GM19463 (cell line): Measurements from ENCODE around the gene SNX20.

Experiments used
- ATAC-seq: cut with Tn5 transposase; IDR thresholded peaks from one replicate; pipeline ENCODE4 v1.9.1; 2021; ENCODE audit warnings: mild to moderate bottlenecking, moderate library complexity; ENCODE audit not compliant: unreplicated experiment

Gene SNX20

DNA sequence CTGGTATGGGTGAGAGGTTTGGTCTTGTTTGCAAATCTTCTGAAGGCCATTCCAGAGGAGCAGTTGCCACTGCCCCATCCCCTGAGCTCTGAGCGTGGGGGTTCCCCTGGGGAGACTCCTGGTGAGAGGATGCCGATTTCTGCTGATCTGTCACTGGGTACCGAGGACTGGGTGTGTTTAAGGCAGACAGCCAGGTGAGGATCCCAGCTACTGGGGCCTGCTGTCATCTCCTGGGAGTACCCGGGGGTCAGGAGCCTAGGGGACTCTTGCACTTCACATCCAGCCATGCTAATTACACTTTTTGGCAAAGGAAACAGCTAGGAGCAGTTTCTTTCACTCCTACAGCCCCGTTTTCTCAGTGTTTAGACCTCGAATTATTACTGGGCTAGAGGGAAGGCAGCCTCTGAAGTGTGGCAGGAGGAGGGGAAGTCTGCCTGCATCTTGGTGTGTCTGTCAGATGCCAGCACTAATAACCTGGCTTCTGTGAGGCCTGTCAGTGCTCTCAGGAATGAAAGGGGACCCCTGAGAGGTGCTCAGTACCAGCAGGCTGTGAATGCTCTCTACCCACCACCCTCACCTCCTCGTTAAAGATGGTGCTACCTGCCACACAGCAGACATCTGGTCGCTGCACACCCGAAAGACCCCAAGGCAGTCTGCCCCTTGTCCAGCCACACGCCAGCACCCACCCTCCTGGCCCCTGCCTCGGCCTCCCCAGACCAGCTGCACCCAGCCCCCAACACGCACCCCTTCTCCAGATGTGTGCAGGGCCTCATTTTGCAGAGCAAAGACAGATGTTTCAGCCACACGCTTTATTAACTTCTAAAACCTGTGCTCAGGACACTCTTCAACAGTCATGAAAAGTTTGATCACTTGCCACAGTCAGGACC lies 43.2 kb downstream of the SNX20 start:
- no peak for ATAC-seq

- no peak for ATAC-seq
These were observed 44.2 kb downstream of the SNX20 start for GRCh38 chr16:50636753-50637374.

DNA sequence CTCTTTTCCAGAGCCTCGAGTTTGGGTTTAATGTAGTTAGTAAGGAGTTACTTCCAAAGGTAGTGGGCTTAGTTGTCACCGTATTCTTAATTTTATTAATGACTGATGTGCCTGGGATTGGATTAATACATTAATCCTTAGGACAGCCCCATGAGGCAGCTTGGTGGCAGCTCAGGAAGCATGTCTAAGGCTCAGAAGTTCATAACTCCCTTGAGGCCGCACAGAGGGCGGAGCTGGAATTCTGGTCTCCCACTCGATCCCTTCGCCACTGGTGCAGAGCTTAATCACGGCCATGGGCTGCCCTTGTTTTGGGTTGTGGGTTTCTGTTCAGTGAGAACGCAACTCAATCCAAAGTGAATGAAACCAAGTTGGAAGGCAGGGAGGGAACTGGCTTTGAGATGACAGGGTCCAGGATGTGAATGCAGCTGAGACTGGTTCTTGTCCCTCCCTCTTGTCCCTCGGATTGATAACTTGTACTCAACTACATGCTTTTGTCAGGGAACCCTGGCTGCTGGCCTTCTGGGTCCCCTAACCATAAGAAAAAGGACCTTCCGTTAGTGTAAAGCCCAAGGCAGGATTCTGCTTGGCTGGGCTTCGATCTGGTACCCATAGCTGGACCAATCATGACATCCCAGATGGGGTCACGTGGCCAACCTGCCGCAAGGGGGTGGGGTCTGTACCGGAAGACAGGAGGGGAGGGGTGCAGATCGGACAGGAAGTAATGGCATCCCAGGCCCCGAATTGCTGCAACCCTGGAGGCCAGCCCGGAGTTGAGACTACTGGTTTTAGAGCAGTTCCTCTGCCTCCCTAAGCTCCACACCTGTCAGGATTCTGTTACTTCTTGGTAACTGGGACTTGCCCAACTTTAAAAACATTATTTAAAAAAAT lies 45.4 kb downstream of the SNX20 start:
- no peak for ATAC-seq

- ATAC-seq = no peak
These were observed 46.2 kb downstream of the SNX20 start for GRCh38 chr16:50634947-50635346.

DNA sequence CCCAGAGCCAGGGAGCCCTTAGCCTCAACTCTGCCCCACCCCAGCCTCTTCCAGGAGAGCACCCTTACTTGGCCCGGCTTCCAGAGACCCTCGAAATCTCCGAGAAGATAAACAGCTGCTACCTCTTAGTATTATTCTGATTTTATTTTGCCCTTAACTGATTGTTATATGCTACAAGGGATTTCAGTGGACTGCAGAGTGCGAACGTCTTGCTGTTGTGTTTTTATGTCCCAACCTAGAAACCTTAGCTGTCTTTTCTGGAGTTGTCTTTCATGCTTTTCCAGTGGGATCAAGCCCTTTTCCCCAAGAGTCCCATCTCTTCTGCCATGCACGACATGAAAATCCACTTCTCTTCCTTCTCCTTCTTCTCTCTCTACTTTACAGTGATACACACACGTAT lies 47.0 kb downstream of the SNX20 start:
- ATAC-seq = no peak

GRCh38 chr16:50632927-50633800 lies 47.9 kb downstream of the SNX20 start:
- ATAC-seq = no peak

DNA sequence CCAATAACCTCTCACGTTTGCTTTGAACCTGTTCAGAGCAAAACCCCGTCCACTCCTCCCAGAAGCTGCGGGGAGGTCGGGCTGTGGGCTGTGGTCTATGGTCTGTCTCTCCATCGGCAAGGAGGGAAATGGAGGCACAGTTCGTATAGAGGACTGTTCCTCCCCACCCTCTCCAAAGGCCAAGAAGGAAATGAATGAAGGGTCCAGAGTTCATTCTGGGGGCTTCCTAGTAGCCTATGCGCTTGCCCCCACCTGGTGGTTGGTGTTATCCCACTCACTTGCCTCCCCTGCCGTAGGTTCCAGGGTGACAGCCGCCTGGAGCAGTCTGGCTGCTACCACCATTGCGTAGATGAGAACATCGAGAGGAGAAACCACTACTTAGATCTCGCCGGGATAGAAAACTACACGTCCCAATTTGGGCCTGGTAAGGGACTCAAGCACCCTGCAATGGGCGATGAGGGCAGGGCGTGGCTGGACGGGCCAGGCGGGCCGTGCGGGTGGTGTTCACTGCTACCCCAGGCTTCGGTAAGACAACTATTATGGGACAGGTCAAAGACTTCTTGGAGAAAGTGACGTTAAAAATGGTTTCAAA lies 49.0 kb downstream of the SNX20 start:
- no peak for ATAC-seq

DNA sequence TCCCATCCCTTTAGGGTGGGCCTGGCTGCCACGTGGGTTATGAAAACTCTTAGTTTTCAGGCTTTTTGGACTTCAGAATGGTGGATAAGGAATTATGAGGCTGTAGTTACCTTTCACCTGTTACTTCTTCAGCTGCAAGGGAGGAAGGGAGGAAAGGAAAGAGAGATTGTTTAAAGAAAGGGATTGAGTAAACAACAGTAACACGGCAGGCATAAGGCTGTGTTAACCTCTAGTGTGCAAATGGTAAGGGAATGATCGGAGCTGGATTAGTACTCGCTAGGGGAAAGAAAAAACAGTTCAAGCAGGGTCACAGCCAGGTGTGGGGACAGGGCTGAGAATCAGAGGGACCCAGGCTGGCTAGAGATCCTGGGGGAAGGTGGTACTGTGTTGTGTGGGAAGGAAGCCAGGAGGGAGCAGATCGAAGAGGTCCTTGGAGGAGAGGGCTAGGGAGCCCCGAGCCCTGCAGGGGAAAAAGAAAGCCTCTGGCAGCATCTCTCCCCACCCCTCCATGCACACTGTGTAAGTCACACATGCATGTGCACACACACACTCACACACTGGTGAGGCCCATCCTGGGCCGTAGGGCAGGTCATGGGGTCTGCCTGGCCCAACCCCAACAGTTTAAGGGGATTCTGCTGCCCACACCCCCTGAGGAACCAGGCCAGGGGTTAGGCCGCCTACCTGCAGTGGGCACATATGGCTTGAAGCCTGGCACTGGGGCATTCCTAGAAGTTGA lies 49.7 kb downstream of the SNX20 start:
- ATAC-seq = no peak

- no peak for ATAC-seq
These were observed 50.6 kb downstream of the SNX20 start for GRCh38 chr16:50630394-50631020.

DNA sequence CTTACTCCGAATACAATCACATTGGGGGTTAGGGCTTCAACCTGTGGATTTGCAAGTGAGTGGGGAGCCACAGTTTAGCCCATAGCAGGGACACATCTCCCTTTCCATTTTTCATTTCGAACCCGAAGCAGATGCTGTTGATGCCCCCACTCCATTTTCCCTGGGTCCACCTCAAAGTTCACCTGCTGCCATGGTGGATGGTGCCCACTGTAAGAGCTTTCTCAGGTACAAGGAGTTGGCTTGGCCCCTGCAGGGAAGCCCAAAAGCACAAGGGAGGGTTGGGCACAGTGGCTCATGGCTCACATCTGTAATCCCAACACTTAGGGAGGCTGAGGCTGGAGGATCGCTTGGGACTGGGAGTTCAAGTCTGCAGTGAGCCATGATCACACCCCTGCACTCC lies 51.8 kb downstream of the SNX20 start:
- ATAC-seq = no peak

DNA sequence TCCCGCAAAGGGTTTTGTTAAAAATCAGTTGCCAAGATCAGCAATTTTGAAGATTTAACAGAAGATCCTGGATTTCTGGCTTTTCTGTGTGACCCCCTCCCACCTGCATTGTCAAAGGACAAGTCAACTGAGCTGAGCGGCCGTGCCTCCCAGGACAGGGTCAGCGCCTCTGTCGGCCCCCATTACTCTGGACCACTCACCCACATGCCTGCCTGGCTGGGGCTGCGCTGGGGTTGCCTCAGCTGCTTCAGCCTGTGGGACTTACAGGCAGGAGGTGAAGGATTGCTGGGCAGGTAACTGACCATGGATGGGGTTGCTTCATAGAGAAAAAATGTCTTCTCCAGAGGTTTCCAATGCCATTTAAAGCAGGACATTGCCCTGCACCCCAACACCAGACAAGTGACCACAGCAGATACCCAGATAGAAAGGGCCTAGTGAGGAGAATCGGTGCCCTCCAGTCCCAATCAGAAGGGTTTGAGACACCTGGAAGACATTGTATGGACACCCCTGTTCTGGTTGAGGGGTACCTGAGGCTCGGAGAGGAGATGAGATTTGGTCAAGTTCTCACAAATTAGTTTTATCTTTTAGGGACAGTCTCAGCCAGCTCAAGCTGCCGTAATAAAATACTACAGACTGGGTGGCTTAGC lies 52.8 kb downstream of the SNX20 start:
- no peak for ATAC-seq

GRCh38 chr16:50627419-50627818 lies 53.7 kb downstream of the SNX20 start:
- ATAC-seq = no peak

DNA sequence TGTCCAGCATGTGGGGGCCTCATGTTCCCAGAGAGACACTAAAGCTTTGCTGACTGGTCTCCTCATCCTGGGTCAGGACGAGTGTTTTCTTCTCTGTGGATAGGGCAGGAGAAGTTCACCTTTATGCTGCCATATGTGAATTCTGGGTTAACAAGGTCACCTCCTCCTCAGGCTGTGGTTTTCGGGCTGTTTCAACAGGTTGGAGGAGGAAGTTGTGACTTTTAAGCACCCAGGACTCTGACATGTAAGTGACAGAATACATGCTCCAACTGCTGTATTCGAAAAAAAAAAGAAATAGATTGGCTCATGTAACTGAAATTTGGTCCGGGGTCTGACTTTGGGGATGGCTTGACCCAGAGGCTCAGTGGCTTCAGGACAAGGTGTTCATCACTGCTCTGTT lies 54.2 kb downstream of the SNX20 start:
- ATAC-seq = no peak

DNA sequence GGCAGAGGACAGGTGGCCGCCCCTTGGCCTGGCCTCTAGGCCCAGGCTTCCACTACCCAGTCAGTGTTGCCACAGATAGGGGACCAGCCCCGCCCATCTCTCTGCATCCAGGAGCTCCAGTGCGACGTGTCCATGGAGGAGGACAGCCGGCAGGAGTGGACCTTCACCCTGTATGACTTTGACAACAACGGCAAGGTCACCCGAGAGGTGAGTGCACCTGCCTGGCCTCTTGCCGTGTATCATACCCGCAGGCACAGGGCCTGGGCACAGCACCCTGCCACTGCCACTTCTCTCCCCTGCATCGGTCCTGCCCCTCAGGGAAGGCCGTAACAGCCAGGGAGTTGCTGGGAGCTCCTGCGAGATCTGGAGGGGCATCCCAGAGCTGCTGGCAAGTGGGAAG lies 55.7 kb downstream of the SNX20 start:
- ATAC-seq = no peak

DNA sequence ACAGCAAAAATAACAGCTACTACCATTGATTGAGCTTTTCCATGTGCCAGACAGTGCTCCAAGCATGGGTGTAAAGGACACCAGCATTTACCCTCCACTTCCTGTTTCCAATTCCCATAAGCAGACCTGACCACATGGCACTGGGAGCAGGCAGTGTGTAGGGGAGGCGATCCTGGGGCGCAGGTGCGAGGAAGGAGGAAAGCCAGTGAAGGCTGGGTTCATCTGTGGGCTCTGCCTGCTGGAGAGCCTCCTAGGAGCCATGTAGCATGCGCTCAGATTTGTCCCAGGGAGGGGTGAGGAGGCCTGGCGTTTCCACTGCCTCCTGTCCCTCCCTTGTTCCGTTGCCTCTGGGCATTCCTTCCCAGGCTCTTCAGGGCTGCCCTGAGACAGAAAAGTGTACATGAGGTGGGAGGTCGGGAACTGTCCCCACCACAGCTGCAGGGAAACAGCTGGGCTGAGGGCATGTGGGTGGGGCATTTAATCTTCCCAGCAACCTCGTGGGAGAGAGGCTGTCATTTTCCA lies 56.6 kb downstream of the SNX20 start:
- ATAC-seq = no peak

DNA sequence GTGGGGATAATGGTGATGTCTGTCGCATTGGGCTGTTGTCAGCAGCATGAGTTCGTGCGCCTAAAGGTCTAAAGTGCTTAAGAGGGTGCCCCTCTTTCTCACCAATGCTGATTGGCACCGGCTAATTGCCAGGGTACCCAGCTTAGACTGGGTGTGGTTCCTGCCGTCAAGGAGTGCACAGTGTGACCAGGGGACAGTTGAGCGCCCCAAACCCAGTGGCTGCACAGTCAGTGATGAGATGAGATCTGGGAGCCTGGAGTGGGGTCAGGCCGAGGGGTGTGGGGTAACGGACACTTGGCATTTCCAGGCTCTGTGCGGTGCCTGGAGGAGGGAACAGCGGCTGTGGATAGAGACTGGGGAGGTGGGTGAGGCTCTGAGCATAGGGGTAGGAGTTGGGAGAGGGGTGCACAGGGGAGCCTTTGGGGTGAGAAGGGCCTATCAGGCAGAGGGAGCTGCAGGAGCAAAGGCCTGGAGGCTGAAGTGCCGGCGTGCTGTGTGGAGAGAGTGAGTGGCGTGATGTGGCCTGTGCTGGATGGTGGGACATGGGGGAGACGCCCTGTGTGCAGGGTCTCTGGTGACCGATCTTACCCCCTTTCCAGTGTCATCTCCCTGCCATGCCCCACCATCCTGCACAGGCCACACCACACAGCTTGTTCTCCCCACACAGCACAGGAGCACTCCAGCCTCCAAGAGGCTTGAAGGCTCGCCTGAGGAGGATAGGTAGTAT lies 58.3 kb downstream of the SNX20 start:
- ATAC-seq = no peak

DNA sequence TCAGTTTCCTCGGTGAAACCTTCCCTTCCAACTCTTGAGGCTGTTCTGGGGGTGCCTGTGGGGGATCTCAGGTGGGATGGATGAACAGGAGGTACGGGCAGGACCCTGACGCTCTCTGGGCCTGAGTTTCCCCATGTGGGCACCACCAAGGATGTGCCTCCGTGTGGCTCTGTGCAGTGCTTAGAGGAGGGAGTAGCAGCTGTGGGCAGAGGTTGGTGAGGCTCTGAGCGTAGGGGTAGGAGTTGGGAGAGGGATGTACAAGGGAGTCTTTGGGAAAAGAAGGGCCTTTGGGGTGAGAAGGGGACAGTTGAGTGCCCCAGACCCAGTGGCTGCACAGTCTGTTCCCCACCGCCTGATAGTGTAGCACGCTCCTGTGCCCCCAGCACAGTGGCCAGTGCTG lies 59.1 kb downstream of the SNX20 start:
- ATAC-seq = no peak
